ENCODE results near the gene ITGB4. TPM values are rescaled to one million over a fixed set of nuclear protein-coding genes. Genes with fewer than 3 reads are reported as not detected.

The ITGB4 gene
- polyA plus RNA-seq, 2 of the 4 experiments (the other 2 are of a cell fraction): 20.6 to 37.4 TPM

DNA sequence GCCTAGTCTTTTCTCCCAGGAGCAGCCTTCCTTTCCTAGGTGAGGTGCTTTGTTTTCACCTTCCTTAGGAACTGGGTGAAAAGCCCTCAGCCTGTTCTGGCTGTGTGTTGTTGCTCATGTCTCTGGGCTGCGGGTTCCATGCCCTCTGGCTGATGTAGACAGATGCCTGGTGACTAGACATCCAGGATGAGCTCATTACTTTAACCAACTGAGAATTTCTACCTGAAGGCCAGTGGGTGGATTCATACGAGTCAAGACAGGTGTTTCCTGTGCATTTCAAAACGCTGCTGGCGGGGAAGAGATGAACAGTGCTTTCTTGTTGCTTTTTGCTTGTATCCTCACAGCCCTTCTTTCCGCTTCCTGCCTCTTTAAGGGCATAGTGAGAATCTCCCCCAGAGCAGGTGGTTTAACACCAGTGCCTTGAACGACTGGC is 31.8 kb upstream of the ITGB4 start:
- H3K4me3 ChIP-seq: no peak overlapping the region
- 75% methylated on average over 6 of the region's 6 CpGs for WGBS (ENCODE audit: missing lambda C conversion rate)
- H3K4me1 ChIP-seq: peaks cover 99% of the 10 kb centered on the region
- no peak for FAIRE-seq
- peak overlapping the region; percentile 93; a peak in 5 of 6 replicates for H3K27ac ChIP-seq
- no peaks in the 10 kb centered on the region for H3K9me3 ChIP-seq
- ATAC-seq: no peak
- POLR2A ChIA-PET: interaction anchor here (1.6 kb wide), 1 partner anchor 91 kb away, joined by 5 read pairs; no protein-coding TSS in a partner anchor
- CTCF ChIA-PET: interaction anchor here (1.1 to 19.2 kb wide), 5 partner anchors 9 to 58 kb away, joined by 3 to 148 read pairs (median 16); partner anchors contain the start of gene SMIM5
- H3K4me2 ChIP-seq: 0 out of 3 replicates have a peak overlapping the region, but pooled peaks have one; percentile 13
- TF ChIP-seq NR3C1 (IDR thresholded peaks at IDR 0.05): no peak
- no peak for TF ChIP-seq JUNB (IDR thresholded peaks at IDR 0.05)
- TF ChIP-seq, protein P1, sequence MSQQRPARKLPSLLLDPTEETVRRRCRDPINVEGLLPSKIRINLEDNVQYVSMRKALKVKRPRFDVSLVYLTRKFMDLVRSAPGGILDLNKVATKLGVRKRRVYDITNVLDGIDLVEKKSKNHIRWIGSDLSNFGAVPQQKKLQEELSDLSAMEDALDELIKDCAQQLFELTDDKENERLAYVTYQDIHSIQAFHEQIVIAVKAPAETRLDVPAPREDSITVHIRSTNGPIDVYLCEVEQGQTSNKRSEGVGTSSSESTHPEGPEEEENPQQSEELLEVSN (IDR thresholded peaks at IDR 0.05; ENCODE audit: borderline replicate concordance, low read depth): no peak
- TF ChIP-seq FOXS1 (CRISPR knock-in tag; IDR thresholded peaks at IDR 0.05): no peak
- TF ChIP-seq, protein P2, sequence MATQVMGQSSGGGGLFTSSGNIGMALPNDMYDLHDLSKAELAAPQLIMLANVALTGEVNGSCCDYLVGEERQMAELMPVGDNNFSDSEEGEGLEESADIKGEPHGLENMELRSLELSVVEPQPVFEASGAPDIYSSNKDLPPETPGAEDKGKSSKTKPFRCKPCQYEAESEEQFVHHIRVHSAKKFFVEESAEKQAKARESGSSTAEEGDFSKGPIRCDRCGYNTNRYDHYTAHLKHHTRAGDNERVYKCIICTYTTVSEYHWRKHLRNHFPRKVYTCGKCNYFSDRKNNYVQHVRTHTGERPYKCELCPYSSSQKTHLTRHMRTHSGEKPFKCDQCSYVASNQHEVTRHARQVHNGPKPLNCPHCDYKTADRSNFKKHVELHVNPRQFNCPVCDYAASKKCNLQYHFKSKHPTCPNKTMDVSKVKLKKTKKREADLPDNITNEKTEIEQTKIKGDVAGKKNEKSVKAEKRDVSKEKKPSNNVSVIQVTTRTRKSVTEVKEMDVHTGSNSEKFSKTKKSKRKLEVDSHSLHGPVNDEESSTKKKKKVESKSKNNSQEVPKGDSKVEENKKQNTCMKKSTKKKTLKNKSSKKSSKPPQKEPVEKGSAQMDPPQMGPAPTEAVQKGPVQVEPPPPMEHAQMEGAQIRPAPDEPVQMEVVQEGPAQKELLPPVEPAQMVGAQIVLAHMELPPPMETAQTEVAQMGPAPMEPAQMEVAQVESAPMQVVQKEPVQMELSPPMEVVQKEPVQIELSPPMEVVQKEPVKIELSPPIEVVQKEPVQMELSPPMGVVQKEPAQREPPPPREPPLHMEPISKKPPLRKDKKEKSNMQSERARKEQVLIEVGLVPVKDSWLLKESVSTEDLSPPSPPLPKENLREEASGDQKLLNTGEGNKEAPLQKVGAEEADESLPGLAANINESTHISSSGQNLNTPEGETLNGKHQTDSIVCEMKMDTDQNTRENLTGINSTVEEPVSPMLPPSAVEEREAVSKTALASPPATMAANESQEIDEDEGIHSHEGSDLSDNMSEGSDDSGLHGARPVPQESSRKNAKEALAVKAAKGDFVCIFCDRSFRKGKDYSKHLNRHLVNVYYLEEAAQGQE (IDR thresholded peaks at IDR 0.05): no peak
- TF ChIP-seq EHF (CRISPR knock-in tag; IDR thresholded peaks at IDR 0.05): no peak
- no peak for TF ChIP-seq CHD4 (IDR thresholded peaks at IDR 0.05; ENCODE audit: borderline replicate concordance)
- TF ChIP-seq ZNF302 (CRISPR knock-in tag; IDR thresholded peaks at IDR 0.05): no peak
- TF ChIP-seq RARB (CRISPR knock-in tag; IDR thresholded peaks at IDR 0.05): no peak
- no peak for TF ChIP-seq RCOR1 (IDR thresholded peaks at IDR 0.05; ENCODE audit: low read depth, low read length)
- TF ChIP-seq TFCP2L1 (CRISPR knock-in tag; IDR thresholded peaks at IDR 0.05): no peak
- TF ChIP-seq HOXB5 (CRISPR knock-in tag; IDR thresholded peaks at IDR 0.05): no peak
- TF ChIP-seq JUN (IDR thresholded peaks at IDR 0.05): no peak
- no peak for DNase-seq (ENCODE audit: low read depth in 1 of 2, low spot score in 1 of 2)

DNA sequence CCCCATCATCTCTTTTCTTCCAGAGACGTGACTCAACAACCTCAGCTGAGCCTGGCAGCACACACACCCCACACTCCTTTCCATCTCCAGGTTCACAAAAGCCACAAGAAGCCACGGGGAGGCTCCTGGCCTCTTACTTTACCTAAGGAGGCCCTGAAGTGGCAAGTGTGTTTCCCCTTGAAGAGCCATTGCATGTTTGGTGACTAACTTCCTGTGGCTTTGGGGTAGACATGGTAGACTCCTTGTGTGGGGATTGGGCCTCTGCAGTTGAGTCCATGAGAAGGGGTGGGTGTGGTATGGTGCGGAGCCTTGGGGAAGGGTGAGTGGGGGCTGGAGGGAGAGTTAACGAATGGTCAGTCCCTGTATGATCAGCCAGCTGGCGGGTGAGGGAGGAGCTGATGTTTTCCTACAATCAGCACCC is 29.9 kb upstream of the ITGB4 start:
- no peak overlapping the region for H3K4me3 ChIP-seq
- CTCF ChIA-PET: interaction anchor here (0.7 to 19.2 kb wide), 7 partner anchors 7 to 120 kb away, joined by 3 to 148 read pairs (median 3); partner anchors contain the start of gene SMIM5

More for the DNA sequence above, 29.9 kb upstream of the ITGB4 start:
- WGBS (ENCODE audit: missing lambda C conversion rate): 91% methylated on average over 5 of the region's 5 CpGs
- POLR2A ChIA-PET: no interaction called here
- no peak for DNase-seq (ENCODE audit: low read depth in 1 of 2, low spot score in 1 of 2)
- no peak for ATAC-seq
- TF ChIP-seq, protein P3, sequence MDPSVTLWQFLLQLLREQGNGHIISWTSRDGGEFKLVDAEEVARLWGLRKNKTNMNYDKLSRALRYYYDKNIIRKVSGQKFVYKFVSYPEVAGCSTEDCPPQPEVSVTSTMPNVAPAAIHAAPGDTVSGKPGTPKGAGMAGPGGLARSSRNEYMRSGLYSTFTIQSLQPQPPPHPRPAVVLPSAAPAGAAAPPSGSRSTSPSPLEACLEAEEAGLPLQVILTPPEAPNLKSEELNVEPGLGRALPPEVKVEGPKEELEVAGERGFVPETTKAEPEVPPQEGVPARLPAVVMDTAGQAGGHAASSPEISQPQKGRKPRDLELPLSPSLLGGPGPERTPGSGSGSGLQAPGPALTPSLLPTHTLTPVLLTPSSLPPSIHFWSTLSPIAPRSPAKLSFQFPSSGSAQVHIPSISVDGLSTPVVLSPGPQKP (IDR thresholded peaks at IDR 0.05; ENCODE audit: low read depth, low read length): no peak
- TF ChIP-seq ZNF302 (CRISPR knock-in tag; IDR thresholded peaks at IDR 0.05) (no peak), KDM5A (IDR thresholded peaks at IDR 0.05) (no peak), RAD21 (conservative IDR thresholded peaks at IDR 0.05 in 1 of 2, IDR thresholded peaks at IDR 0.05 in 1 of 2) (no peak), JUN (IDR thresholded peaks at IDR 0.05) (no peak), SMC3 (IDR thresholded peaks at IDR 0.05) (no peak), CHD4 (IDR thresholded peaks at IDR 0.05; ENCODE audit: borderline replicate concordance) (no peak), NPAS2 (CRISPR knock-in tag; IDR thresholded peaks at IDR 0.05; ENCODE audit: borderline replicate concordance) (no peak)
- Histone ChIP-seq H3K4me2 (no peak overlapping the region), H3K4me1 (peaks cover 99% of the 10 kb centered on the region), H3K27ac (peak overlapping the region; percentile 93; a peak in 5 of 6 replicates), H3K9me3 (no peaks in the 10 kb centered on the region)
- FAIRE-seq: no peak
